Gastrocnemius medialis (tissue), 4 donors: ENCODE results near the gene TBL3. TPM values are rescaled to one million over a fixed set of nuclear protein-coding genes. Genes with fewer than 3 reads are reported as not detected.
A peak's percentile ranks its signal among the peaks of the same experiment; 100 is the strongest.
"Not testable (repeated sequence)": the region's sequence is repeated elsewhere in the genome, so short reads cannot be mapped to it uniquely, and the experiment has no call there.

Experiments used
- ATAC-seq, 2 donors: fragments of 150-250 bp; one replicate each; pipeline ENCODE4 v1.9.1; 2016
- DNase-seq, 2 donors: peaks; one replicate each; pipeline ENCODE4 v3.0.0-alpha.2; 2019
- H3K27ac ChIP-seq, 4 donors: fragments of 200-600 bp; sonication (generic); 1 replicate in 1 of 4; 2 replicates in 3 of 4; pipeline ENCODE4 v1.5.1; 2016 to 2018; ENCODE audit warnings: mild to moderate bottlenecking in 2 of 4, moderate library complexity in 1 of 4
- H3K27me3 ChIP-seq, 3 donors: fragments of 200-600 bp; sonication (generic) in 2 of 3; 1 replicate in 1 of 3; 2 replicates in 2 of 3; pipeline versions ENCODE4 v1.5.1 to v1.6.0; 2016 to 2019; ENCODE audit warnings: mild to moderate bottlenecking in 1 of 3, moderate library complexity in 1 of 3
- H3K36me3 ChIP-seq, 2 donors: fragments of 200-600 bp; sonication (generic) in 1 of 2; one replicate each; pipeline ENCODE4 v1.5.1; 2017 to 2018
- H3K4me1 ChIP-seq, 2 donors: fragments of 200-600 bp; sonication (generic) in 1 of 2; one replicate each; pipeline ENCODE4 v1.5.1; 2016 to 2017; ENCODE audit warnings: mild to moderate bottlenecking in 2 of 2
- H3K4me3 ChIP-seq, 4 donors: fragments of 200-600 bp; sonication (generic) in 3 of 4; 1 replicate in 1 of 4; 2 replicates in 3 of 4; pipeline ENCODE4 v1.5.1; 2016 to 2019; ENCODE audit warnings: mild to moderate bottlenecking in 2 of 4
- H3K9me3 ChIP-seq, 3 donors: fragments of 200-600 bp; sonication (generic) in 2 of 3; 1 replicate in 1 of 3; 2 replicates in 2 of 3; pipeline ENCODE4 v1.5.1; 2016 to 2019
- CTCF ChIP-seq, 5 experiments: fragments of 450-650 bp in 3 of 5; fragments of 200-600 bp in 2 of 5; sonication (generic) in 2 of 5; IDR thresholded peaks in 4 of 5; conservative IDR thresholded peaks in 1 of 5; 1 replicate in 4 of 5; 2 replicates in 1 of 5; pipeline ENCODE4 v1.5.1; 2016 to 2019; ENCODE audit warnings: antibody characterized with exemption in 5 of 5, mild to moderate bottlenecking in 3 of 5, moderate library complexity in 3 of 5
- POLR2A ChIP-seq, 2 donors: fragments of 450-650 bp; IDR thresholded peaks; one replicate each; pipeline ENCODE4 v1.6.1; 2017; ENCODE audit warnings: antibody characterized with exemption in 2 of 2, mild to moderate bottlenecking in 2 of 2, moderate library complexity in 2 of 2
- in situ Hi-C, 4 donors: fragments of 200-750 bp; cut with MboI; loops; one replicate each; pipeline versions ENCODE4 v1.15.0 to v1.8.0; 2017; ENCODE audit warnings: low sequenced_read_pairs in 4 of 4
- intact Hi-C: fragments of 100-400 bp; cut with DNase I; formaldehyde crosslinking; loops from one replicate; pipeline ENCODE4 v1.15.1; 2023; ENCODE audit warnings: low total_unique reads
- total RNA-seq, 4 donors: library from RNA; depleted of rRNA; stranded (reverse); fragments of >200 nt; gene quantifications; one replicate each; pipeline versions ENCODE4 v1.1.0 to v1.2.3, GENCODE V29; 2016

TBL3 gene
- total RNA-seq, 4 donors from 2014 or later = 48.2 to 79.5 (median 71.4) TPM

GRCh38 chr16:1950047-1950446 lies 21.8 kb upstream of the TBL3 start:
- peak in 1 of 2 donors; percentile 86 for DNase-seq
- TF ChIP-seq POLR2A (IDR thresholded peaks at IDR 0.05) = no peak
- TF ChIP-seq CTCF (IDR thresholded peaks at IDR 0.05 in 4 of 5, conservative IDR thresholded peaks at IDR 0.05 in 1 of 5) = no peak
- Histone ChIP-seq H3K27ac (peak overlapping the region; percentile 95 to 100 (median 98)), H3K27me3 (no peaks in the 10 kb centered on the region), H3K36me3 (no peaks in the 10 kb centered on the region), H3K4me1 (peaks cover 39 to 83% of the 10 kb centered on the region in 2 donors), H3K4me3 (peak overlapping the region in 2 of 4 donors; percentile 6 to 7), H3K9me3 (no peaks in the 10 kb centered on the region)
- peak; percentile 46 to 57 for ATAC-seq
- in situ Hi-C loops (no loop called here), intact Hi-C loops (no loop called here)

- in situ Hi-C loops (no loop called here), intact Hi-C loops (no loop called here)
- H3K4me3 ChIP-seq = peak overlapping the region in 2 of 4 donors; percentile 6 to 7
- peaks cover 39 to 80% of the 10 kb centered on the region in 2 donors for H3K4me1 ChIP-seq
- ATAC-seq = peak; percentile 75 to 87
- no peaks in the 10 kb centered on the region for H3K9me3 ChIP-seq
- TF ChIP-seq CTCF (IDR thresholded peaks at IDR 0.05 in 4 of 5, conservative IDR thresholded peaks at IDR 0.05 in 1 of 5) (no peak), POLR2A (IDR thresholded peaks at IDR 0.05) (peak; percentile 26 to 63)
- no peaks in the 10 kb centered on the region for H3K36me3 ChIP-seq
- H3K27me3 ChIP-seq = no peaks in the 10 kb centered on the region
- H3K27ac ChIP-seq = peak overlapping the region; percentile 95 to 100 (median 98)
- peak; percentile 74 to 91 for DNase-seq
Observed at GRCh38 chr16:1950559-1950958, 21.3 kb upstream of the TBL3 start.

- in situ Hi-C loops (no loop called here), intact Hi-C loops (no loop called here)
- Histone ChIP-seq H3K36me3 (no peaks in the 10 kb centered on the region), H3K9me3 (no peaks in the 10 kb centered on the region), H3K4me3 (peak overlapping the region; percentile 51 to 67 (median 60)), H3K4me1 (peaks cover 33 to 58% of the 10 kb centered on the region in 2 donors), H3K27me3 (no peaks in the 10 kb centered on the region), H3K27ac (peak overlapping the region; percentile 95 to 100 (median 98))
- DNase-seq (peak in 1 of 2 donors; percentile 62), ATAC-seq (peak in 1 of 2 donors; percentile 18)
- TF ChIP-seq POLR2A (IDR thresholded peaks at IDR 0.05) = no peak
- TF ChIP-seq CTCF (IDR thresholded peaks at IDR 0.05 in 4 of 5, conservative IDR thresholded peaks at IDR 0.05 in 1 of 5) = no peak
Observed at GRCh38 chr16:1953734-1954133, 18.1 kb upstream of the TBL3 start.

GRCh38 chr16:1957434-1958142 lies 14.3 kb upstream of the TBL3 start:
- intact Hi-C loops, H3K27ac ChIP-seq, H3K9me3 ChIP-seq, H3K27me3 ChIP-seq, in situ Hi-C loops, DNase-seq, H3K4me3 ChIP-seq, ATAC-seq: not testable (repeated sequence)
- Histone ChIP-seq H3K36me3 (peaks cover 0 to 16% of the 10 kb centered on the region in 2 donors), H3K4me1 (peaks cover 36 to 40% of the 10 kb centered on the region in 2 donors)

- H3K9me3 ChIP-seq, ATAC-seq, H3K27ac ChIP-seq, in situ Hi-C loops, intact Hi-C loops, H3K27me3 ChIP-seq, H3K4me3 ChIP-seq, DNase-seq: not testable (repeated sequence)
- Histone ChIP-seq H3K36me3 (peaks cover 0 to 21% of the 10 kb centered on the region in 2 donors), H3K4me1 (peaks cover 33 to 35% of the 10 kb centered on the region in 2 donors)
Observed at GRCh38 chr16:1958143-1958491, 13.7 kb upstream of the TBL3 start.
